GM19025 (cell line): ENCODE results near the gene PCDHGA12.
A peak's percentile ranks its signal among the peaks of the same experiment; 100 is the strongest.
"Not testable (repeated sequence)": the region's sequence is repeated elsewhere in the genome, so short reads cannot be mapped to it uniquely, and the experiment has no call there.

Experiments
- ATAC-seq: cut with Tn5 transposase; IDR thresholded peaks from one replicate; pipeline ENCODE4 v1.9.1; 2021; ENCODE audit warnings: mild to moderate bottlenecking, low read depth, moderate library complexity; ENCODE audit not compliant: unreplicated experiment

Gene PCDHGA12

GRCh38 chr5:141407790-141408505 is 22.4 kb upstream of the PCDHGA12 start, which contains the start of gene PCDHGB6:
Gene PCDHGB6, plus strand, starts transcription at chr5:141408021. Its CDS starts 182 bp downstream, at chr5:141408203.
- ATAC-seq, result peak; percentile 90

DNA sequence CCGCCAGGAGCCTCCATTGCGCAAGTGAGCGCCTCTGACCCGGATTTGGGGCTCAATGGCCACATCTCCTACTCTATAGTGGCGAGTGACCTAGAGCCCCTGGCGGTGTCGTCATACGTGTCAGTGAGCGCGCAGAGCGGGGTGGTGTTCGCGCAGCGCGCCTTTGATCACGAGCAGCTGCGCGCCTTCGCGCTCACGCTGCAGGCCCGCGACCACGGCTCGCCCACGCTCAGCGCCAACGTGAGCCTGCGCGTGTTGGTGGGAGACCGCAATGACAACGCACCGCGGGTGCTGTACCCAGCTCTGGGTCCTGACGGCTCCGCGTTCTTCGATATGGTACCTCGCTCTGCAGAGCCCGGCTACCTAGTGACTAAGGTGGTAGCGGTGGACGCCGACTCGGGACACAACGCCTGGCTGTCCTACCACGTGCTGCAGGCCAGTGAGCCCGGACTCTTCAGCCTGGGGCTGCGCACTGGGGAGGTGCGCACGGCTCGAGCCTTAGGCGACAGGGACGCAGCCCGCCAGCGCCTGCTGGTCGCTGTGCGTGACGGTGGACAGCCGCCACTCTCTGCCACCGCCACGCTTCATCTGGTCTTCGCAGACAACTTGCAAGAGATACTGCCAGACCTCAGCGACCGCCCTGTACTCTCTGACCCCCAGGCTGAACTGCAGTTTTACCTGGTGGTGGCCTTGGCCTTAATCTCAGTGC is 20.6 kb upstream of the PCDHGA12 start:
- ATAC-seq, result no peak

DNA sequence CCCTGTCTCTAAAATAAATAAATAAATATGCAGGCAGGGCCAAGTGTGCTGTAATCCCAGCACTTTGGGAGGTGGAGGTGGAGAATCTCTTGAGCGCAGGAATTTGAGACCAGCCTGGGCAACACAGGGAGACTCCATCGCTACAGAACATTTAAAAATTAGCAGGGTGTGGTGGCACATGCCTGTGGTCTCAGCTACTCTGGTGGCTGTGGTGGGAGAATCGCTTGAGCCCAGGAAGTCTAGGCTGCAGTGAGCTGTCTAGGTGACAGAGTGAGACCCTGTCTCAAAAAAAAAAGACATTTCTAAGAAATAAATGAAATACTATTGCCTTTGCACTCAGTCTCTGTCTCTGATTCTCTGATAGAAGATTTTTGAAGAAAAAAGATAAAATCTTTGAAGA is 18.7 kb upstream of the PCDHGA12 start:
- no peak for ATAC-seq

DNA sequence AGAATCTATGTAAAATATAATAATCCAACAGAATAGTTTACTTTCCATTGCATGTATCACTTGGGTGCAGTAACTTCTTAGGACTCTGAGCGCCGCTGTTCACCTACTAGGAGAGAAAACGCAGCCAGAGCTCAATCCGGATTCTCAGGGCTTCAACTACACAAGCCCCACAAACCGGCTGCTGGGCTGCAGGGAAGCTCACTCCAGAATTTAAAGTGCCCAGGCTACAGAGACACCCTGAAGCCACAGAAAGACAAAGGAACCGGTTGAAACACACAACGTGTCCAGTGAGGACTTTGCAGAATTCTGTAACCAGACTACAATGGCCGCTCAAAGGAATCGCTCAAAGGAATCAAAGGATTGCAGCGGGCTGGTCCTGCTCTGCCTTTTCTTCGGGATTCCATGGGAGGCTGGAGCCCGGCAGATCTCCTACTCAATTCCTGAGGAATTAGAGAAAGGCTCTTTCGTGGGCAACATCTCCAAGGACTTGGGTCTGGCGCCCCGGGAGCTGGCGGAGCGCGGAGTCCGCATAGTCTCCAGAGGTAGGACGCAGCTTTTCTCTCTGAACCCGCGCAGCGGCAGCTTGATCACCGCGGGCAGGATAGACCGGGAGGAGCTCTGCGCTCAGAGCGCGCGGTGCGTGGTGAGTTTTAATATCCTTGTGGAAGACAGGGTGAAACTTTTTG is 17.3 kb upstream of the PCDHGA12 start, which contains the start of gene PCDHGA10:
Gene PCDHGA10, plus strand, starts transcription at position 134 of the 686 bp plus-strand sequence. Its CDS starts 189 bp downstream, at position 323.
- ATAC-seq, result no peak

DNA sequence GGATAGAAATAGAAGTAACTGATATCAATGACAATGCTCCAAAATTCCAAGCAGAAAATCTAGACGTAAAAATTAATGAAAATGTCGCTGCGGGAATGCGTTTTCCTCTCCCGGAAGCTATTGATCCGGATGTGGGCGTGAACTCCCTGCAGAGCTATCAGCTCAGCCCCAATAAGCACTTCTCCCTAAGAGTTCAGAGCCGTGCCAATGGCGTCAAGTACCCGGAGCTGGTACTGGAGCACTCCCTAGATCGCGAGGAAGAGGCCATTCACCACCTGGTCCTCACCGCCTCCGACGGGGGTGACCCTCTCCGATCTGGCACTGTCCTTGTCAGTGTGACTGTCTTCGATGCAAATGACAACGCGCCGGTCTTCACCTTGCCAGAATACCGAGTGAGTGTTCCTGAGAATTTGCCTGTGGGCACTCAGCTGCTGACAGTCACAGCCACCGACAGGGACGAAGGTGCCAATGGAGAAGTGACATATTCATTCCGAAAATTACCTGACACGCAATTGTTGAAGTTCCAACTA is 16.7 kb upstream of the PCDHGA12 start:
- ATAC-seq, result no peak

GRCh38 chr5:141414548-141415274 is 15.6 kb upstream of the PCDHGA12 start:
- not testable (repeated sequence) for ATAC-seq

DNA sequence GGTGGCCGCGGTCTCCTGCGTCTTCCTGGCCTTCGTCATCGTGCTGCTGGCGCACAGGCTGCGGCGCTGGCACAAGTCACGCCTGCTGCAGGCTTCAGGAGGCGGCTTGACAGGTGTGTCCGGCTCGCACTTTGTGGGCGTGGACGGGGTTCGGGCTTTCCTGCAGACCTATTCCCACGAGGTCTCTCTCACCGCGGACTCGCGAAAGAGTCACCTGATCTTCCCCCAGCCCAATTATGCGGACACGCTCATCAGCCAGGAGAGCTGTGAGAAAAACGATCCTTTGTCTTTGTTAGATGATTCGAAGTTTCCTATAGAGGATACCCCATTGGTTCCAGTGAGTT is 15.1 kb upstream of the PCDHGA12 start:
- ATAC-seq, result not testable (repeated sequence)

GRCh38 chr5:141417494-141418172 is 12.7 kb upstream of the PCDHGA12 start, which contains the start of gene PCDHGB7:
Gene PCDHGB7, plus strand, starts transcription at chr5:141417677. Its CDS starts 183 bp downstream, at chr5:141417860.
- peak; percentile 68 for ATAC-seq

GRCh38 chr5:141419074-141419880 is 11.0 kb upstream of the PCDHGA12 start:
- ATAC-seq, result no peak

DNA sequence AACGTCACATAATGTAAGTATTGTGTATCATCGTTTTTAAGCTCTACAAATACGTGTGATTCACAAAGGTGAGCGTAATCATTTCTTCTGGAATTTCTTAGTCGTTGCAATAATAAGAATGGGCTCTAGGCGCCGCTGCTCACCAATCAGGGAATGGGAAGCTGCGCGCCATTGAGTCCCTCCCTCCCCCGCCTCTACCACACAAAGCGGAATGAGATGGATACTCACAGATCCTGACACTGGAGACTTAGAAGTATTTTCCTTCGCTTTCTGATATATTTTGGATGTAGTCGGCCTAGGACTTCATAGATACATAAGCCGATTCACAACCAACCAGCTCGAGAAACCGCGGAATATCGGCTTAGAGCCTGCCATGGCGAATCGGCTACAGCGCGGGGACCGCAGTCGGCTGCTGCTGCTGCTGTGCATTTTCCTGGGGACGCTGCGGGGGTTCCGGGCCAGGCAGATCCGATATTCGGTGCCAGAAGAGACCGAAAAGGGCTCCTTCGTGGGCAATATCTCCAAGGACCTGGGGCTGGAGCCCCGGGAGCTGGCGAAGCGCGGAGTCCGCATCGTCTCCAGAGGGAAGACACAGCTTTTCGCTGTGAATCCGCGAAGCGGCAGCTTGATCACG is 9.3 kb upstream of the PCDHGA12 start, which contains the start of gene PCDHGA11:
Gene PCDHGA11, plus strand, starts transcription at position 197 of the 634 bp plus-strand sequence. Its CDS starts 177 bp downstream, at position 374.
- ATAC-seq, result no peak

GRCh38 chr5:141421489-141421855 is 8.8 kb upstream of the PCDHGA12 start:
- no peak for ATAC-seq

DNA sequence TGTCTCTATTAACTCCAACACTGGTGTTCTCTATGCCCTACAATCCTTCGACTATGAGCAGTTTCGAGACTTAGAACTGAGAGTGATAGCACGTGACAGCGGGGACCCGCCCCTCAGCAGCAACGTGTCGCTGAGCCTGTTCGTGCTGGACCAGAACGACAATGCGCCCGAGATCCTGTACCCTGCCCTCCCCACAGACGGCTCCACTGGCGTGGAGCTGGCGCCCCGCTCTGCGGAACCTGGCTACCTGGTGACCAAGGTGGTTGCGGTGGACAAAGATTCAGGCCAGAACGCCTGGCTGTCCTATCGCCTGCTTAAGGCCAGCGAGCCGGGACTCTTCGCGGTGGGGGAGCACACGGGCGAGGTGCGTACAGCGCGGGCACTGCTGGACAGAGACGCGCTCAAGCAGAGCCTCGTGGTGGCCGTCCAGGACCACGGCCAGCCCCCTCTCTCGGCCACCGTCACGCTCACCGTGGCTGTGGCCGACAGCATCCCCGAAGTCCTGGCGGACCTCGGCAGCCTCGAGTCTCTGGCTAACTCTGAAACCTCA is 7.5 kb upstream of the PCDHGA12 start:
- ATAC-seq, result no peak

- ATAC-seq, result no peak
Observed at GRCh38 chr5:141427783-141428426, 2.4 kb upstream of the PCDHGA12 start.

DNA sequence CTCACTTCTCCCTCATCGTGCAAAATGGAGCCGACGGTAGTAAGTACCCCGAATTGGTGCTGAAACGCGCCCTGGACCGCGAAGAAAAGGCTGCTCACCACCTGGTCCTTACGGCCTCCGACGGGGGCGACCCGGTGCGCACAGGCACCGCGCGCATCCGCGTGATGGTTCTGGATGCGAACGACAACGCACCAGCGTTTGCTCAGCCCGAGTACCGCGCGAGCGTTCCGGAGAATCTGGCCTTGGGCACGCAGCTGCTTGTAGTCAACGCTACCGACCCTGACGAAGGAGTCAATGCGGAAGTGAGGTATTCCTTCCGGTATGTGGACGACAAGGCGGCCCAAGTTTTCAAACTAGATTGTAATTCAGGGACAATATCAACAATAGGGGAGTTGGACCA is 979 bp downstream of the PCDHGA12 start:
- ATAC-seq, result peak; percentile 26

- not testable (repeated sequence) for ATAC-seq
Observed at GRCh38 chr5:141432308-141432707, 2.0 kb downstream of the PCDHGA12 start.

DNA sequence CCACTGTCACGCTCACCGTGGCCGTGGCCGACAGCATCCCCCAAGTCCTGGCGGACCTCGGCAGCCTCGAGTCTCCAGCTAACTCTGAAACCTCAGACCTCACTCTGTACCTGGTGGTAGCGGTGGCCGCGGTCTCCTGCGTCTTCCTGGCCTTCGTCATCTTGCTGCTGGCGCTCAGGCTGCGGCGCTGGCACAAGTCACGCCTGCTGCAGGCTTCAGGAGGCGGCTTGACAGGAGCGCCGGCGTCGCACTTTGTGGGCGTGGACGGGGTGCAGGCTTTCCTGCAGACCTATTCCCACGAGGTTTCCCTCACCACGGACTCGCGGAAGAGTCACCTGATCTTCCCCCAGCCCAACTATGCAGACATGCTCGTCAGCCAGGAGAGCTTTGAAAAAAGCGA is 2.4 kb downstream of the PCDHGA12 start:
- not testable (repeated sequence) for ATAC-seq

- ATAC-seq, result no peak
Observed at GRCh38 chr5:141434006-141434405, 3.7 kb downstream of the PCDHGA12 start.
